HepG2 (cell line): ENCODE data around the gene FBXO33. TPM values are rescaled to one million over a fixed set of nuclear protein-coding genes. Genes with fewer than 3 reads are reported as not detected.
A peak's percentile ranks its signal among the peaks of the same experiment; 100 is the strongest.

Experiments
- AKAP8 ChIP-seq: sonication (generic); formaldehyde crosslinking; IDR thresholded peaks from 2 replicates; pipeline ENCODE4 v1.5.1; 2020; ENCODE audit warnings: mild to moderate bottlenecking, missing genetic modification reagents
- BCL6 ChIP-seq: IDR thresholded peaks from 2 replicates; pipeline ENCODE4 v1.6.1; 2016; ENCODE audit warnings: missing genetic modification reagents, missing compliant biosample characterization
- DMAP1 ChIP-seq: IDR thresholded peaks from 2 replicates; pipeline ENCODE4 v1.6.1; 2016
- ERF ChIP-seq: IDR thresholded peaks from 2 replicates; pipeline ENCODE4 v1.6.1; 2018; ENCODE audit warnings: missing biosample characterization, missing genetic modification reagents
- FOSL2 ChIP-seq: sonication (generic); formaldehyde crosslinking; IDR thresholded peaks from 2 replicates; pipeline ENCODE4 v1.4.0; 2020; ENCODE audit warnings: missing genetic modification reagents
- GABPA ChIP-seq, 2 experiments: IDR thresholded peaks; 2 replicates each; pipeline ENCODE4 v1.6.1; 2011 to 2016; ENCODE audit warnings: low read depth in 2 of 2, low read length in 1 of 2, missing biosample characterization in 1 of 2, missing genetic modification characterization in 1 of 2
- KAT7 ChIP-seq: IDR thresholded peaks from 2 replicates; pipeline ENCODE4 v1.6.1; 2018; ENCODE audit warnings: borderline replicate concordance, missing compliant biosample characterization
- MEIS1 ChIP-seq: sonication (generic); formaldehyde crosslinking; IDR thresholded peaks from 2 replicates; pipeline ENCODE4 v1.9.0; 2021; ENCODE audit warnings: mild to moderate bottlenecking, missing genetic modification reagents, moderate library complexity, borderline replicate concordance
- MIXL1 ChIP-seq: IDR thresholded peaks from 2 replicates; pipeline ENCODE4 v1.6.1; 2016
- NONO ChIP-seq, 2 experiments: fragments of 450-650 bp in 1 of 2; sonication (generic) in 1 of 2; formaldehyde crosslinking in 1 of 2; IDR thresholded peaks in 1 of 2; conservative IDR thresholded peaks in 1 of 2; 2 replicates each; pipeline versions ENCODE4 v1.6.1 to v1.8.0; 2017 to 2022; ENCODE audit warnings: mild to moderate bottlenecking in 1 of 2, missing genetic modification reagents in 1 of 2, moderate library complexity in 1 of 2
- SOX6 ChIP-seq, 2 experiments: fragments of 450-650 bp in 1 of 2; sonication (generic) in 1 of 2; formaldehyde crosslinking in 1 of 2; IDR thresholded peaks; 2 replicates each; pipeline versions ENCODE4 v1.4.0 to v1.6.1; 2017 to 2020; ENCODE audit warnings: antibody characterized with exemption in 1 of 2, mild to moderate bottlenecking in 1 of 2, missing genetic modification reagents in 1 of 2
- XRCC5 ChIP-seq: fragments of 200-400 bp; formaldehyde crosslinking; optimal IDR thresholded peaks from 2 replicates; pipeline ENCODE3; 2017; ENCODE audit warnings: mild to moderate bottlenecking, low read length
- ZBTB1 ChIP-seq: sonication (generic); formaldehyde crosslinking; IDR thresholded peaks from 2 replicates; pipeline ENCODE4 v1.4.0; 2020; ENCODE audit warnings: missing genetic modification reagents, borderline replicate concordance
- ZBTB20 ChIP-seq: sonication (generic); formaldehyde crosslinking; IDR thresholded peaks from 2 replicates; pipeline ENCODE4 v1.8.1; 2023; ENCODE audit warnings: missing genetic modification reagents, low read depth, mild to moderate bottlenecking, borderline replicate concordance
- ZNF547 ChIP-seq: sonication (generic); formaldehyde crosslinking; IDR thresholded peaks from 2 replicates; pipeline ENCODE4 v1.5.1; 2020; ENCODE audit warnings: mild to moderate bottlenecking, missing genetic modification reagents
- ZNF569 ChIP-seq: sonication (generic); formaldehyde crosslinking; IDR thresholded peaks from 2 replicates; pipeline ENCODE4 v1.5.0; 2020; ENCODE audit warnings: mild to moderate bottlenecking, missing genetic modification reagents, moderate library complexity, borderline replicate concordance
- ZNF672 ChIP-seq: sonication (generic); formaldehyde crosslinking; IDR thresholded peaks from 2 replicates; pipeline ENCODE4 v1.8.1; 2022; ENCODE audit warnings: missing genetic modification reagents
- ZNF746 ChIP-seq: sonication (generic); formaldehyde crosslinking; IDR thresholded peaks from 2 replicates; pipeline ENCODE4 v1.8.0; 2022; ENCODE audit warnings: mild to moderate bottlenecking, missing genetic modification reagents
- ZSCAN9 ChIP-seq: IDR thresholded peaks from 2 replicates; pipeline ENCODE4 v1.6.1; 2016; ENCODE audit warnings: borderline replicate concordance
- polyA plus RNA-seq, 8 experiments: library from polyadenylated mRNA; depleted of rRNA in 3 of 8; stranded (reverse) in 7 of 8; unstranded in 1 of 8; fragments of >200 nt; fragmentation: Illumina TruSeq in 4 of 8; extraction: Trizol in 4 of 8; gene quantifications; 2 replicates each; pipeline versions ENCODE4 v1.2.1 to v1.2.3, GENCODE V29; 2011 to 2016; ENCODE audit warnings: low read depth in 4 of 8, missing spikeins in 1 of 8, mixed read lengths in 1 of 8; ENCODE audit not compliant: insufficient read depth in 1 of 8
- total RNA-seq, 5 experiments: library from RNA; depleted of rRNA; stranded (reverse); fragments of >200 nt; fragmentation: Illumina TruSeq; extraction: Trizol; gene quantifications; 2 replicates each; pipeline ENCODE4 v1.2.3, GENCODE V29; 2016; ENCODE audit warnings: low read depth in 1 of 5
- TF ChIP-seq, protein P1 (sequence below): sonication (generic); formaldehyde crosslinking; IDR thresholded peaks from 2 replicates; pipeline ENCODE4 v1.8.0; 2022; ENCODE audit warnings: missing genetic modification reagents, mild to moderate bottlenecking, borderline replicate concordance
- TF ChIP-seq, protein P2 (sequence below): sonication (generic); formaldehyde crosslinking; IDR thresholded peaks from 2 replicates; pipeline ENCODE4 v1.4.0; 2020; ENCODE audit warnings: missing genetic modification reagents
- TF ChIP-seq, protein P3 (sequence below): sonication (generic); formaldehyde crosslinking; IDR thresholded peaks from 2 replicates; pipeline ENCODE4 v1.4.0; 2020; ENCODE audit warnings: missing genetic modification reagents, mild to moderate bottlenecking, borderline replicate concordance

The FBXO33 gene
- total and polyA plus RNA-seq, 2 of the 13 experiments (the other 11 are each of a cell fraction or from before 2014, with no cell fraction given), result 15.5 to 16.9 TPM

DNA sequence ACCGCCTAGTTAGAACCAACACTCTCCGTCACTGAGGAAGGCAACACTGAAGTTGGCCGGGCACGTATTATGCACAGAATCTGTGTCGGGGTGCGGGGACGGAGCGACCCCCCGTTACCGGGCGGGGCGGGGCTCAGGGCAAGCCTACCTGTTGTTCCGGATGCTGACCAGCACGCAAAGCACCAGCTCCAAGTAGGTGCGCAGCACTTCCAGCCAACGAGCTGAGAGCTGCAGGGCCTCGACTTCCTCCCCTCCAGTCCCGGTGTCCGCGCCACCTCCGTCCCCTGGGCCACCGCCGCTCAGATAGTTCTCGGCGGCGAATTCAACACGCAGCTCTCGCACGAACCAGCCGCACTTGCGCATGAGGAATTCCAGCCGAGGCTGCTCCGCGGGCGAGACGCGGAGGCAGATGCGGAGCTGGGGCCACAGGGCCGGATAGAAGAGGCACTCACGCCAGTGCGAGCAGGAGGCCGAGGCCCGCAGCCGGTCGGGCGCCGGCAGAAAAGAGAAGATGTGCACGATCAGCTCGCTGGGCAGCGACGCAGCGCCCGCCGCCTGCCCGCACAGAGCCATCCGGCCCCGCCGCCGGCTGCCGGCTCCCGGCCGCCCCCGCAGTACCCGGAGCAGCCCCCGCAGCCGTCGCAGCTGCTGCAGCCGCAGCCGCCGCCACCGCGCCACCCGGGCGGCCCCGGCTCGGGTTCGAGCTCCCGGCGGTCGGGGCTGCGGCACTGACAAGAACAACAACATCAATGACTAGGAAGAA, 636 bp downstream of the FBXO33 start (continued):
- TF ChIP-seq NONO (IDR thresholded peaks at IDR 0.05) (no peak), NONO (CRISPR knock-in tag; conservative IDR thresholded peaks at IDR 0.05) (peak; percentile 7; the same call in 1 of the 2 replicates), ZNF746 (CRISPR knock-in tag) (no peak), AKAP8 (CRISPR knock-in tag) (peak; percentile 32), DMAP1 (no peak; the same call in 1 of the 2 replicates), XRCC5 (no peak), ZNF672 (CRISPR knock-in tag) (no peak), BCL6 (CRISPR knock-in tag) (no peak; the same call in 1 of the 2 replicates), KAT7 (CRISPR knock-in tag) (peak; percentile 66; the same call in 1 of the 2 replicates), GABPA (IDR thresholded peaks at IDR 0.05; ENCODE audit: low read depth, low read length) (no peak), GABPA (CRISPR knock-in tag; IDR thresholded peaks at IDR 0.05; ENCODE audit: low read depth) (no peak), ZBTB1 (peak; percentile 14), ZSCAN9 (CRISPR knock-in tag) (peak; percentile 11; the same call in 1 of the 2 replicates), ERF (no peak; the same call in 1 of the 2 replicates), MEIS1 (CRISPR knock-in tag) (peak; percentile 2; the same call in 1 of the 2 replicates), ZNF569 (CRISPR knock-in tag) (0 out of 2 replicates have a peak, but pooled peaks have one; percentile 90), FOSL2 (peak; percentile 26; the same call in 1 of the 2 replicates), ZNF547 (CRISPR knock-in tag) (no peak), SOX6 (IDR thresholded peaks at IDR 0.05) (no peak), SOX6 (CRISPR knock-in tag; IDR thresholded peaks at IDR 0.05) (no peak; the same call in 1 of the 2 replicates), ZBTB20 (CRISPR knock-in tag) (no peak), MIXL1 (0 out of 2 replicates have a peak, but pooled peaks have one; percentile 15)
- TF ChIP-seq, protein P1, sequence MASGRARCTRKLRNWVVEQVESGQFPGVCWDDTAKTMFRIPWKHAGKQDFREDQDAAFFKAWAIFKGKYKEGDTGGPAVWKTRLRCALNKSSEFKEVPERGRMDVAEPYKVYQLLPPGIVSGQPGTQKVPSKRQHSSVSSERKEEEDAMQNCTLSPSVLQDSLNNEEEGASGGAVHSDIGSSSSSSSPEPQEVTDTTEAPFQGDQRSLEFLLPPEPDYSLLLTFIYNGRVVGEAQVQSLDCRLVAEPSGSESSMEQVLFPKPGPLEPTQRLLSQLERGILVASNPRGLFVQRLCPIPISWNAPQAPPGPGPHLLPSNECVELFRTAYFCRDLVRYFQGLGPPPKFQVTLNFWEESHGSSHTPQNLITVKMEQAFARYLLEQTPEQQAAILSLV (CRISPR knock-in tag), result peak; percentile 91
- TF ChIP-seq, protein P2, sequence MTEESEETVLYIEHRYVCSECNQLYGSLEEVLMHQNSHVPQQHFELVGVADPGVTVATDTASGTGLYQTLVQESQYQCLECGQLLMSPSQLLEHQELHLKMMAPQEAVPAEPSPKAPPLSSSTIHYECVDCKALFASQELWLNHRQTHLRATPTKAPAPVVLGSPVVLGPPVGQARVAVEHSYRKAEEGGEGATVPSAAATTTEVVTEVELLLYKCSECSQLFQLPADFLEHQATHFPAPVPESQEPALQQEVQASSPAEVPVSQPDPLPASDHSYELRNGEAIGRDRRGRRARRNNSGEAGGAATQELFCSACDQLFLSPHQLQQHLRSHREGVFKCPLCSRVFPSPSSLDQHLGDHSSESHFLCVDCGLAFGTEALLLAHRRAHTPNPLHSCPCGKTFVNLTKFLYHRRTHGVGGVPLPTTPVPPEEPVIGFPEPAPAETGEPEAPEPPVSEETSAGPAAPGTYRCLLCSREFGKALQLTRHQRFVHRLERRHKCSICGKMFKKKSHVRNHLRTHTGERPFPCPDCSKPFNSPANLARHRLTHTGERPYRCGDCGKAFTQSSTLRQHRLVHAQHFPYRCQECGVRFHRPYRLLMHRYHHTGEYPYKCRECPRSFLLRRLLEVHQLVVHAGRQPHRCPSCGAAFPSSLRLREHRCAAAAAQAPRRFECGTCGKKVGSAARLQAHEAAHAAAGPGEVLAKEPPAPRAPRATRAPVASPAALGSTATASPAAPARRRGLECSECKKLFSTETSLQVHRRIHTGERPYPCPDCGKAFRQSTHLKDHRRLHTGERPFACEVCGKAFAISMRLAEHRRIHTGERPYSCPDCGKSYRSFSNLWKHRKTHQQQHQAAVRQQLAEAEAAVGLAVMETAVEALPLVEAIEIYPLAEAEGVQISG (CRISPR knock-in tag), result no peak; the same call in 1 of the 2 replicates
- TF ChIP-seq, protein P3, sequence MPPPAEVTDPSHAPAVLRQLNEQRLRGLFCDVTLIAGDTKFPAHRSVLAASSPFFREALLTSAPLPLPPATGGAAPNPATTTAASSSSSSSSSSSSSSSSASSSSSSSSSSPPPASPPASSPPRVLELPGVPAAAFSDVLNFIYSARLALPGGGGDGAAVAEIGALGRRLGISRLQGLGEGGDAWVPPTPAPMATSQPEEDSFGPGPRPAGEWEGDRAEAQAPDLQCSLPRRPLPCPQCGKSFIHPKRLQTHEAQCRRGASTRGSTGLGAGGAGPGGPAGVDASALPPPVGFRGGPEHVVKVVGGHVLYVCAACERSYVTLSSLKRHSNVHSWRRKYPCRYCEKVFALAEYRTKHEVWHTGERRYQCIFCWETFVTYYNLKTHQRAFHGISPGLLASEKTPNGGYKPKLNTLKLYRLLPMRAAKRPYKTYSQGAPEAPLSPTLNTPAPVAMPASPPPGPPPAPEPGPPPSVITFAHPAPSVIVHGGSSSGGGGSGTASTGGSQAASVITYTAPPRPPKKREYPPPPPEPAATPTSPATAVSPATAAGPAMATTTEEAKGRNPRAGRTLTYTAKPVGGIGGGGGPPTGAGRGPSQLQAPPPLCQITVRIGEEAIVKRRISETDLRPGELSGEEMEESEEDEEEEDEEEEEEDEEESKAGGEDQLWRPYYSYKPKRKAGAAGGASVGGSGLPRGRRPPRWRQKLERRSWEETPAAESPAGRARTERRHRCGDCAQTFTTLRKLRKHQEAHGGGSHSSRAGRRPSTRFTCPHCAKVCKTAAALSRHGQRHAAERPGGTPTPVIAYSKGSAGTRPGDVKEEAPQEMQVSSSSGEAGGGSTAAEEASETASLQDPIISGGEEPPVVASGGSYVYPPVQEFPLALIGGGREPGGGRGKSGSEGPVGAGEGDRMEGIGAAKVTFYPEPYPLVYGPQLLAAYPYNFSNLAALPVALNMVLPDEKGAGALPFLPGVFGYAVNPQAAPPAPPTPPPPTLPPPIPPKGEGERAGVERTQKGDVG (CRISPR knock-in tag), result peak; percentile 75
